GM19468 (cell line): ENCODE results near the gene CLCN6.

Source experiments
- ATAC-seq: cut with Tn5 transposase; IDR thresholded peaks from one replicate; pipeline ENCODE4 v1.9.1; 2021; ENCODE audit warnings: mild to moderate bottlenecking, moderate library complexity, moderate number of reproducible peaks; ENCODE audit not compliant: unreplicated experiment; ENCODE audit errors: extremely low read depth

Gene CLCN6

DNA sequence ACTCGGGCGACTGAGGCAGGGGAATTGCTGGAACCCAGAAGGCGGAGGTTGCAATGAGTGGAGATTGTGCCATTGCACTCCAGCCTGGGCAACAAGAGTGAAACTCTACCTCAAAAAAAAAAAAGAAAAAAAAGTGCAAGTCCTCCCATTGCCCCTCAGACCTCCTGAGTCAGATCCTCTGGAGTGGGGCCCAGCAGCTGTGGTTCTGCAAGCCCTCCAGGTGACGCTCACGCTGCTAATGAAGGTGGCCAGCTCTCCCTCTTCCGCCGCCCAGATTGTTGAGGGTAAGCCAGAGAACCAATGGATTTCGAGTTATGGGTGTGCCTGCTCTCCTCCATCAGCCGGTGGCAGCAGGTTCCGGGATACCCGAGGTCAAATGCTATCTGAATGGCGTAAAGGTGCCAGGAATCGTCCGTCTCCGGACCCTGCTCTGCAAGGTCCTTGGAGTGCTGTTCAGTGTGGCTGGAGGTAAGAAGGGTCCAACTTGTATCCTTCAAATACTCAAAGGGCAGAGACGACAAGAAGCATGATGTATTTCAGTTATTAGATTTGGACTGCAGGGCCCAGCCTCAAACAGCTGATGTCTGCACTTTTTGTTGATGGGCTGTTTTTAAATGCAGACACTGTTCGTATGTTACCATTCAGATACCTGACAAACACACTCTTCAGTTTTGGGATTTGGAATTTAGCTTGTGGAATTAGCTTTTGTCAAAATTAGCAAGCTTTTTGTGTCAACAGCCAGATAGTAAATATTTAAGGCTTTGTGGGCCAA lies 17.6 kb downstream of the CLCN6 start:
- no peak for ATAC-seq

DNA sequence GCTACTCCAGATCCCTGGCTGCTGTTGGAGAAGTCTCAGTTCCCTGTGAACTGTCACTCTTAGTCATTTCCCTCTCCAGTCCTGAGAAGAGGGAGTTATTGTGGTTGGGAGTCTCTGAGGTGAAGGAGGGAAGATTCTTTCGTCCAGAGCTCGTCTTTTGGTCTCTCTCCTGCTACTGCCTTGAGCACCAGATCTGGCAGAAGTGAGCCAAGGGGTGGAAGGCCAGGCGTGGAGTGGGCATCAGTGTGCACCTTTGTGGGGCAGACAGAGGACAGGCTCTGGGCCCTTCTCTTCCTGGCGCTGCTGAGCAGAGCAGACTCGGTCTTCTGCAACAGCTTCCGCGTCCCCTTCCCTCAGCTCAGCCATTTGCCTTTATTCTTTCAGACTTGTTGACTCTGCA lies 19.1 kb downstream of the CLCN6 start:
- ATAC-seq, result no peak

DNA sequence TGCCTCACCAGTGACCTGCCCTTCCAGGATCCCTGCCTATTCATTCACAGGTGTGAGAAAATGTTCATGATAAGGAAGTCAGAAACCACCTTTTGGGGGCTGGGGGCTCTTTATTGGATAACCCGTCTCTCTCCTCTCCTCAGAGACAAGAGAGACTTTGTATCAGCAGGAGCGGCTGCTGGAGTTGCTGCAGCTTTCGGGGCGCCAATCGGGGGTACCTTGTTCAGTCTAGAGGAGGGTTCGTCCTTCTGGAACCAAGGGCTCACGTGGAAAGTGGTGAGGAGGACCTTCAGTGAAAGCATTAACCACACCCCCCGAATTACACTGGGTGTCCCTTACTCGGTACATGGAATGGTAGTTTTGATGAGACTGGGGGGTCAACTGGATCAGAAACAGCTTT lies 21.0 kb downstream of the CLCN6 start:
- no peak for ATAC-seq

DNA sequence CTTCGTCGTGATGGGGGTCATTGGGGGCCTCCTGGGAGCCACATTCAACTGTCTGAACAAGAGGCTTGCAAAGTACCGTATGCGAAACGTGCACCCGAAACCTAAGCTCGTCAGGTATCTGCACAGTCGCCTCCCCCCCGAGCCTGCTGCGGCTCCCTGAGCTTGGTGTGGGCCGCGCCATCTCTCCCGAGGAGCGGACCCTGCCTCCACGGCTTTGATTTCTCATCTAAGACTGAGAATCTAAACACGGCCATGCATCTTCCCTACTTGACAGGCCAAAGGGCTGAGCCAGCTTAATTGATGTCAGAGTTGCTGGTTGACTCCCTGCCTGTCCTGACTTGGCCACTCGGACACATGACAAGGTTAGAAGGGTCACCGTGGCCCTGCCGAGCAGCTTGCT lies 22.5 kb downstream of the CLCN6 start:
- no peak for ATAC-seq

DNA sequence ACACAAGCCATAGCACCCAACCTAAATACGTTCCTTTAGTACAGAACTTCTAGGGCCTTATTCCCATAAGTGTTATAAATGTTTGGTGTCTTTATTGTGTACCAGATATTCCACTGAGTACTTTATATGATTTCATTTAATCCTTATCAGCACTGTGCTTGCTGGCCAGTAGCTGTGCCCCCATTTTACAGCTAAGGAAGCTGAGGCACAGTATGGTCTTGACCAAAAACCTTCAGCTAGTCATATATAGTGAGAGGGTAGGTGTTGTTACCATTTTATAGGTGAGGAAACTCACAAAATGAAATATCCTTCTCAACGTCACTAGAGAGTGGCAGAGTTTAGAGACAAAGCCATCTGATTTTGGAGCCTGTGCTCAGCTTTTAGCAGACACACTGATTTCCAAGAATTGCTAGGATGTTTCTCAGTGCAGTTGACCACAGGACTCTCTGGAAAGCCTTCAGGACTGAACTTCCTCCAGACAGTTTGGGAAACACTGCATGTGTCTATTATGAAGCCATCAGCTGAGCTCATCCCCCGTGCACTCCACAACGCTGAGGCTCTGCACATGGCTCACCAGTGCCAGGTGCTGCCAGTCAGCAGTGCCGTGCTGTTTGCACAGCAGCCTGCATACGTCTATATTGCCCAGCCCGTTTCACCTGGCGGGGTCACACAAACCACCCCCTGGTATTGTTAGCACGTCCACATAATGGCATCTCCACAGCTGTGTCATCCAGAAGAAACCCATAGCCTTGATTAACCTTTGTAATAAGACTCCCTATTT lies 26.1 kb downstream of the CLCN6 start:
- ATAC-seq, result no peak

DNA sequence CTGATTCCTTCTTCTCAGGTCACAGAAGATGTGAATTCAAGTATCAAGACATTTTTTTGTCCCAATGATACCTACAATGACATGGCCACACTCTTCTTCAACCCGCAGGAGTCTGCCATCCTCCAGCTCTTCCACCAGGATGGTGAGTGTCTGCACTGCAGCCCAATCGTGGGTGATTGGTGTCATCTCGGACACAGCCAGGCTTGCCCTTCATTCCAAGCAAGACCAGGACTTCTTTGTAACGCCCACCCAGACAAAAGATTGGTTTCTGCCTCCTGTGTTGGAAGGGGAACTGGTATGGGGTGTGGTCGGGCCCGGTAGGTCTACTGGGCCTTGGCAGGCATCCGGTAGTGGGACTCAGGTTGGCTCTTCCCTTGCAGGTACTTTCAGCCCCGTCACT lies 27.5 kb downstream of the CLCN6 start:
- no peak for ATAC-seq

DNA sequence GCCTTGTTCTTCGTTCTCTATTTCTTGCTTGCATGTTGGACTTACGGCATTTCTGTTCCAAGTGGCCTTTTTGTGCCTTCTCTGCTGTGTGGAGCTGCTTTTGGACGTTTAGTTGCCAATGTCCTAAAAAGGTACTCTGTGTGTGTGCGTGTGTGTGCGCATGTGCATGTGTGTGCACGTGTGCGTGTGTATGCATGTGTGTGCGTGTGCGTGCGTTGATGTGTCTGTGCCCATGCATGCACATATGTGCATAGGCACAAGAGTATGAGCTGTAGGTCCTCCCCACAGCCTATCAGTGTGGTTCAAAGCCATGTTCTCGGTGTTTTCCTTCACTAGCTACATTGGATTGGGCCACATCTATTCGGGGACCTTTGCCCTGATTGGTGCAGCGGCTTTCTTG lies 27.9 kb downstream of the CLCN6 start:
- no peak for ATAC-seq

DNA sequence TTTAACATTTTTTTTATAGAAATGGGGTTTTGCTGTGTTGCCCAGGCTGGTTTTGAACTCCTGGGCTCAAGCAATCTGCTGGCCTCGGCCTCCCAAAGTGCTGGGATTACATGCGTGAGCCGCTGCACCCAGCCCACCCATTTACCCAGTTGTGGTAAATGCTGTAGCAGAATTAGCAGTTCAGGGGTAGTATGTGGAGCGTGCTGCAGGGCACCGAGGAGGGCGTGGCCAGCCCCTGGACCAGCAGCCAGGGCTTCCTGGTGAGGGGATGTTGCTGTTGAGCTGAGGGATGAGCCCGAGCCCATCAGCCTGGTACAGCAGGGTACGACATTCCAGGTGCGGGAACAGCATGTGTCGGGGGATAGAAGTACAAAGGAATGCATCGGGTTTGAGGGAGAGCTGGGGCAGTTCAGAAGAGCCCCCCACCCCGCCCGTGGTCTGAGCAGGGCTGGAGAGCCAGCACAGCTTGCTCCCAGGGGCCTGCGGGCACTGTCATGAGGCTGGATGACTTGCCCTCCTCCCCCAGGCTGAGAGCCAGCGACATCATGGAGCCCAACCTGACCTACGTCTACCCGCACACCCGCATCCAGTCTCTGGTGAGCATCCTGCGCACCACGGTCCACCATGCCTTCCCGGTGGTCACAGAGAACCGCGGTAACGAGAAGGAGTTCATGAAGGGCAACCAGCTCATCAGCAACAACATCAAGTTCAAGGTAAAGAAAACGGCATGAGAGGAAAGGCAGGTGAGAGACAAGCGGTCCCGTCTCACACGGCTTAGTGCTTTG lies 29.6 kb downstream of the CLCN6 start:
- ATAC-seq, result no peak

DNA sequence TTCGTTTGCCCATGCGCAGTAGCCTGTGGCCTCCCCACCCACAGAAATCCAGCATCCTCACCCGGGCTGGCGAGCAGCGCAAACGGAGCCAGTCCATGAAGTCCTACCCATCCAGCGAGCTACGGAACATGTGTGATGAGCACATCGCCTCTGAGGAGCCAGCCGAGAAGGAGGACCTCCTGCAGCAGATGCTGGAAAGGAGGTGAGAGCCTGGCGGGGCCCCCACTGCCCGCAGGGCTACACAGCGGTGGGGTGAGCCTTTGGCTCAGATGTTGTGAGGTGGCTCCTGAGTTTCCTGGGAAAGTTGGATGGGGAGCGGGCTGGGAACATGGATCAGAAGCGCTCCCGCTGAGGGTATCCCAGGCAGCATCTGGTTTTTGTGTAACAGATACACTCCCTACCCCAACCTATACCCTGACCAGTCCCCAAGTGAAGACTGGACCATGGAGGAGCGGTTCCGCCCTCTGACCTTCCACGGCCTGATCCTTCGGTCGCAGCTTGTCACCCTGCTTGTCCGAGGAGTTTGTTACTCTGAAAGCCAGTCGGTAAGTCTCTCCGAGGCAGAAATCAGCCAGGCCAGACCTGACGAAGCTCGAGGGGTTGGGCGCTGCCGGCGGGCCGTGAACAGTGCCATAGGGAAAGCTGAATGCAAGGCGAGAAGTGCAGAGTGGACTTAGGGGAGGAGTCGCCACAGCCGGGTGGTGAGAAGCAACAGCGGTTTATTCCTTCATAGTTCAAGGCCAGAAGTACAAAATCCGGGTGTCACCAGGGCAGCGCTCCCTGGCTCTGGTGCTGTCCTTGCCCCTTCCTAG lies 31.2 kb downstream of the CLCN6 start:
- no peak for ATAC-seq

DNA sequence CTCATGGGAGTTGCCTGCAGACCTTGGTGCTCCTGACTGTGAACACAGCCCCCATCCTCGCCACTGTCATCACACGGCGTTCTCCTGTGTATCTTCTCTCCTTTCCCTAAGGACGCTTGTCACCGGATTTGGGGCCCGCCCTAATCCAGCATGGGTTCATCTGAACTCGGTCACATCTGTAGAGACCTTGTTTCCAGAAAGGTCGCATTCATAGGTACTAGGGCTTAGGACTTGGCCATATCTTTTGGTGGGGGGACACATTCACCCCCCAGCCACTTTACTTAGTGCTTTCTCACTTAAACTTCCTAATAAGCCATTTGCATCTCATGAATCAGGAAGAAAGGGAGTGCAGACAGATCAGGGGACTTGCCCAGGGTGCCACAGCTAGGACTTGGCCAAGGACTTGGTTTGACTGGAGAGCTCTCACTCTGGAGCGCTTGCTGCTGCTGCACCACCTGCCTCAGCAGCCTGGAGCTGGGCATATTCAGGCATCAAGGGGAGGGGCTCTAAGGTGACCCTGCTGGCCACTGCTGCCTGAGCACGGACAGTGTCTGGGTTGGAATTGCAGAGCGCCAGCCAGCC lies 31.9 kb downstream of the CLCN6 start:
- no peak for ATAC-seq

DNA sequence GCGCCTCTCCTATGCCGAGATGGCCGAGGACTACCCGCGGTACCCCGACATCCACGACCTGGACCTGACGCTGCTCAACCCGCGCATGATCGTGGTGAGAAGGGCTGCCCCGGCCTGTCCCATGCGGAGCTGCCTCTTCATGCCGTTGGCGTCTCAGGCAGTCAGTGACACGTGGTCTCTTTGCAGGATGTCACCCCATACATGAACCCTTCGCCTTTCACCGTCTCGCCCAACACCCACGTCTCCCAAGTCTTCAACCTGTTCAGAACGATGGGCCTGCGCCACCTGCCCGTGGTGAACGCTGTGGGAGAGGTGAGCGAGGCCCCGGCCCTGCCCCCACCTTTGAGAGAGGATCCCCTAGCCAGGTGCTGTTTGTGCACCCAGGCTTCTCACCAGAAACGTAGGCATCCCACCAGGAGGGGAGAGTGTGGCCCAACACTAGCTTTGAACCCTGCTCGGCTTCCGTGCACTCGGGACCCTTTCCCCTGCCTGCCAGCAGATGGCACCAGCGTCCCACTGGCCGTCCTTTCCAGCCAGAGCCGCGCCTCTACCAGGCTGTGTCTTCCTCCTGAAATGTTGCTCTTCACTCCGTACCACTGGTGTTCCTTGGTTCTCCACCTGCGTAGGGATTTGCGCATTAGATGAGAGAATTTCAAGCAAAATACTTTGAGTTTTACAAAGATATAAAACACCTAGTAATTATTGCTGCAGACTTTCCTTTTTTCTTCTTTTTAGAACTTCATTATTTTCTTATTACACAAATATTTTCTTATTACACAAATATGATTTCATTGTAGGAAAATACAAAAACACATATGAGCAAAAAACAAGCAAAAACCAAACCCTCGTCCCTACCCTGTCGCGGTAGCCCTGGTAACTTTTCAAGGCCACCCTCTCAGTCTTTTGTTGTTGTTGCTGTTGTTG lies 32.6 kb downstream of the CLCN6 start:
- ATAC-seq, result no peak

DNA sequence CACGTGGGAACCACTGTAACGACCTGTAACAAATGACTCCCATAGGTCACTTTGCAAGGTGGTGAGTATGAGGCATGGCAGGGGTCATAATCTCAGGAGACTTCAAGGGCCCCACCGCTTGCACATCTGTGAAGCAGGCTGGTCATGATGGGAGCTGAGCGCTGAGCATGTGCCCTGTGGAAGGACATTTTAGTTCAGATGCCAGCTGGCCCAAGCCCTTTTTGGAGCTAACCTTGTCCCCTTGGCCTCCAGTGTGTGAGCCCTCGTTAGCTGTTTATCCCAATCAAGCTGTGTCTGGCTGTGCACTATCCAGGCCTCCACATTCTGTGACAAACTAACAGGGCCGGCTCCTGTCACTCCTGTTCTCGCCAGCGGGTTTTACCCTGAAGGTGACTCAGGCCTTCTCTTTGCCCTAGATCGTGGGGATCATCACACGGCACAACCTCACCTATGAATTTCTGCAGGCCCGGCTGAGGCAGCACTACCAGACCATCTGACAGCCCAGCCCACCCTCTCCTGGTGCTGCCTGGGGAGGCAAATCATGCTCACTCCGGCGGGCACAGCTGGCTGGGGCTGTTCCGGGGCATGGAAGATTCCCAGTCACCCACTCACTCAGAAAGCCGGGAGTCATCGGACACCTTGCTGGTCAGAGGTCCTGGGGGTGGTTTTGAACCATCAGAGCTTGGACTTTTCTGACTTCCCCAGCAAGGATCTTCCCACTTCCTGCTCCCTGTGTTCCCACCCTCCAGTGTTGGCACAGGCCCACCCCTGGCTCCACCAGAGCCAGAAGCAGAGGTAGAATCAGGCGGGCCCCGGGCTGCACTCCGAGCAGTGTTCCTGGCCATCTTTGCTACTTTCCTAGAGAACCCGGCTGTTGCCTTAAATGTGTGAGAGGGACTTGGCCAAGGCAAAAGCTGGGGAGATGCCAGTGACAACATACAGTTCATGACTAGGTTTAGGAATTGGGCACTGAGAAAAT lies 34.0 kb downstream of the CLCN6 start:
- no peak for ATAC-seq

DNA sequence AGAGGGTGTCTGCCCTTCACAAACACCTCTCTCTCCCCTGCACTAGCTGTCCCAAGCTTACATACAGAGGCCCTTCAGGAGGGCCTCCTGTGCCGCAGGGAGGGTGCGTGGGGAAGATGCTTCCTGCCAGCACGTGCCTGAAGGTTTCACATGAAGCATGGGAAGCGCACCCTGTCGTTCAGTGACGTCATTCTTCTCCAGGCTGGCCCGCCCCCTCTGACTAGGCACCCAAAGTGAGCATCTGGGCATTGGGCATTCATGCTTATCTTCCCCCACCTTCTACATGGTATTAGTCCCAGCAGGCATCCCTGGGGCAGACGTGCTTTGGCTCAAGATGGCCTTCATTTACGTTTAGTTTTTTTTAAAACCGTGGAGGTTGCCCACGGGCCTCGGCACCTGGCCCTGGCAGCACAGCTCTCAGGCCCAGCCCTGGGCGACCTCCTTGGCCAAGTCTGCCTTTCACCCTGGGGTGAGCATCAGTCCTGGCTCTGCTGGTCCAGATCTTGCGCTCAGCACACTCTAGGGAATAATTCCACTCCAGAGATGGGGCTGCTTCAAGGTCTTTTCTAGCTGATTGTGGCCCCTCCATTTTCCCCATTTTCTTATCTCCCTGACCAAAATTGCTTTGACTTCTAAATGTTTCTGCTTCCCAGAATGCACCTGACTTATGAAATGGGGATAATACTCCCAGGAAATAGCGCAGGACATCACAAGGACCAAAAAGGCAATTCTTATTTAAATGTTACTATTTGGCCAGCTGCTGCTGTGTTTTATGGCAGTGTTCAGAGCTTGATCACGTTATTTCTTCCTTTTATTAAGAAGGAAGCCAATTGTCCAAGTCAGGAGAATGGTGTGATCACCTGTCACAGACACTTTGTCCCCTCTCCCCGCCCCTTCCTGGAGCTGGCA lies 35.5 kb downstream of the CLCN6 start:
- no peak for ATAC-seq

DNA sequence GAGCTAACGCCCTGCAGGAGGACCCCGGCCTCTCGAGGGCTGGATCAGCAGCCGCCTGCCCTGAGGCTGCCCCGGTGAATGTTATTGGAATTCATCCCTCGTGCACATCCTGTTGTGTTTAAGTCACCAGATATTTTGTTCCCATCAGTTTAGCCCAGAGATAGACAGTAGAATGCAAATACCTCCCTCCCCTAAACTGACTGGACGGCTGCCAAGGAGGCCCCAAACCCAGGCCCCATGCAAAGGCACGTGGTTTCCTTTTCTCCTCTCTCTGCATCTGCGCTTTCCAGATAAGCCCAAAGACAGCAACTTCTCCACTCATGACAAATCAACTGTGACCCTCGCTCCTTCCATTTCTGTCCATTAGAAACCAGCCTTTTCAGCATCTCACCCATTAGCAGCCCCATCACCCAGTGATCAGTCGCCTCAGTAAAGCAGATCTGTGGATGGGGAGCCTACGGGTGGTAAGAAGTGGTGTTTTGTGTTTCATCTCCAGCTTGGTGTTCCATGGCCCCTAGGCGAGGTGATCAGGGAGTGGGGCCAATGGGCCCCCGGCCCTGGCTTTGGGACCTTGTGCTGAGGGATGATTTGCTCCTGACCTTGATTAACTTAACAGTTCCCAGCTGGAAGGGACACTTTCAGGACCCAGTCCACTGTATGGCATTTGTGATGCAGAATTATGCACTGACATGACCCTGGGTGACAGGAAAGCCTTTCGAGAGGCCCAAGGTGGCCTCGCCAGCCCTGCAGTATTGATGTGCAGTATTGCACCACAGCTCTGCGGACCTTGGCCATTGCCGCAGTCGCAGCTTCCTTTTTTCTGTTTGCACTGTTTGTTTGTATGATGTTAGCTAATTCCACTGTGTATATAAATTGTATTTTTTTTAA lies 36.4 kb downstream of the CLCN6 start:
- ATAC-seq, result no peak

DNA sequence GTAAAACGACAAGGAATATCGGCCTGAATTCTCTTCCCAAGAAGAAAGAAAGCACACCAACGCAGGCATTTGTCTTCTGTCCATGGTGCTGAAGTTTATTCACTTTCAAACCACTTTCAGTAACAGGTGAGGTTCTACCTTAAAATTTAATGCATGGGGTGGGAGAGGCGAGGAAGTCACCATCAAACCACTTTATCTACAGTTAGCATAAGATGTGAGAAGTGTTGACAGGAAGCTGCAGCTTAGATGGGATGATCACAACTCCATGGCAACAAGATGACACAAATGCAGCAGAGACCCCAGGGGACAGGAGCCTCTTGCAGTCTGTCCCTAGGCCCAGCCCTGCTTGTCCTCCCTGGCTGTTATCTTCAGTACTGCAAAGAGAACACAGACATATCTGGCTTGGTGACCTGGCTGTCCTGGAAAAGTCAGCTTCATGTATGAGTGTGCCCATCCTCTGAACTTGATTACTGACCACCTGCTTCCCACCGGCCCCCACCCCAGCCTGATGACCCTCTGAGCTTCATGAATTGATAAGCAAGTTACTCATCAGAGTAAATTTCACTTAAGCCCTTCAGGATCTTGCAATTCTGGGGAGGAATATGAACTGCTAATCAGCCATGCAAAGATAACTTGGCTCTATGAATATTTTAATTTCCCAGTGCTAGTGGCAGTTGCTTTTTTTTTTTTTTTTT lies 39.8 kb downstream of the CLCN6 start:
- ATAC-seq, result no peak
